H1 (cell line): Measurements from ENCODE around the gene RPL19. TPM values are rescaled to one million over a fixed set of nuclear protein-coding genes. Genes with fewer than 3 reads are reported as not detected.
A peak's percentile ranks its signal among the peaks of the same experiment; 100 is the strongest.

Experiments used
- CTCF ChIA-PET: fragments of 300-600 bp; sonication (Branson Sonifier 250); formaldehyde crosslinking; loops from one replicate; lab custom pipeline; 2021; ENCODE audit not compliant: partially characterized antibody; lab: Charles Lee
- POLR2A ChIA-PET: fragments of 300-600 bp; sonication (Branson Sonifier 250); formaldehyde crosslinking; loops from one replicate; lab custom pipeline; 2021; ENCODE audit warnings: inconsistent platforms; ENCODE audit not compliant: partially characterized antibody; lab: Charles Lee
- DNase-seq, 2 experiments: peaks; one replicate each; pipeline versions ENCODE4 v3.0.0 to v3.0.0-alpha.2; 2010 to 2022; ENCODE audit warnings: low spot score in 2 of 2, low read depth in 1 of 2, mixed read lengths in 1 of 2
- FAIRE-seq: peaks from 2 replicates; lab custom pipeline; 2011; peaks lifted over from hg19 to GRCh38; lab: Jason Lieb, UNC
- H2AFZ ChIP-seq: 2 replicates; pipeline ENCODE4 v1.8.1; 2012; ENCODE audit warnings: low read length, inconsistent platforms
- H2AK5ac ChIP-seq: 2 replicates; pipeline ENCODE4 v1.6.1; 2013; ENCODE audit warnings: low read depth, low read length
- H2BK120ac ChIP-seq: replicated peaks from 2 replicates; pipeline ENCODE3; 2013; ENCODE audit warnings: low read depth, low read length, inconsistent platforms
- H2BK12ac ChIP-seq: 2 replicates; pipeline ENCODE4 v1.6.1; 2013; ENCODE audit warnings: low read depth, low read length
- H2BK15ac ChIP-seq: 2 replicates; pipeline ENCODE4 v1.6.1; 2013; ENCODE audit warnings: low read length
- H2BK20ac ChIP-seq: 2 replicates; pipeline ENCODE4 v1.6.1; 2013; ENCODE audit warnings: low read length
- H2BK5ac ChIP-seq: 2 replicates; pipeline ENCODE4 v1.6.1; 2013; ENCODE audit warnings: low read depth, low read length
- H3K14ac ChIP-seq: 2 replicates; pipeline ENCODE4 v1.6.1; 2013; ENCODE audit warnings: inconsistent platforms; ENCODE audit not compliant: insufficient read length
- H3K18ac ChIP-seq: 2 replicates; pipeline ENCODE4 v1.6.1; 2013; ENCODE audit warnings: low read length; ENCODE audit errors: extremely low read depth
- H3K23ac ChIP-seq: 2 replicates; pipeline ENCODE4 v1.6.1; 2013; ENCODE audit warnings: inconsistent platforms; ENCODE audit not compliant: insufficient read length
- H3K23me2 ChIP-seq: 2 replicates; pipeline ENCODE4 v1.6.1; 2013; ENCODE audit warnings: low read depth, low read length
- H3K27ac ChIP-seq: 2 replicates; pipeline ENCODE4 v1.6.1; 2011; ENCODE audit warnings: low read depth, low read length, inconsistent platforms
- H3K27me3 ChIP-seq, 4 experiments: replicated peaks in 1 of 4; 1 replicate in 1 of 4; 2 replicates in 3 of 4; pipeline versions ENCODE4 v1.6.1 to v1.8.1; 2011 to 2013; ENCODE audit warnings: low read length in 3 of 4, mild to moderate bottlenecking in 3 of 4, inconsistent platforms in 2 of 4, mixed read lengths in 2 of 4, moderate library complexity in 1 of 4; ENCODE audit not compliant: control insufficient read depth in 3 of 4, insufficient read depth in 3 of 4; ENCODE audit errors: extremely low read depth in 1 of 4
- H3K36me3 ChIP-seq, 4 experiments: 2 replicates each; pipeline versions ENCODE4 v1.6.1 to v1.8.1; 2011 to 2013; ENCODE audit warnings: mild to moderate bottlenecking in 4 of 4, low read length in 3 of 4, moderate library complexity in 2 of 4, control low read depth in 1 of 4, inconsistent platforms in 1 of 4; ENCODE audit not compliant: insufficient read depth in 4 of 4, control insufficient read depth in 2 of 4
- H3K4ac ChIP-seq: replicated peaks from 2 replicates; pipeline ENCODE3; 2013; ENCODE audit warnings: low read length, low read depth, mixed read lengths, inconsistent platforms; ENCODE audit not compliant: insufficient read length
- H3K4me1 ChIP-seq, 4 experiments: replicated peaks in 1 of 4; 1 replicate in 1 of 4; 2 replicates in 3 of 4; pipeline versions ENCODE4 v1.6.1 to v1.8.1; 2011 to 2013; ENCODE audit warnings: low read length in 3 of 4, inconsistent platforms in 2 of 4, mixed read lengths in 1 of 4; ENCODE audit not compliant: insufficient read depth in 4 of 4, control insufficient read depth in 3 of 4
- H3K4me2 ChIP-seq, 2 experiments: 2 replicates each; pipeline versions ENCODE4 v1.6.1 to v1.8.1; 2011 to 2013; ENCODE audit warnings: low read depth in 2 of 2, low read length in 2 of 2, control low read depth in 1 of 2, inconsistent platforms in 1 of 2, mild to moderate bottlenecking in 1 of 2; ENCODE audit not compliant: insufficient read depth in 1 of 2
- H3K4me3 ChIP-seq, 4 experiments: fragments of 200-600, 300-600 bp in 1 of 4; sonication (generic), shearing (Covaris generic), sonication (Bioruptor Twin) in 1 of 4; 2 replicates each; pipeline versions ENCODE4 v1.5.1 to v1.8.1; 2011 to 2016; ENCODE audit warnings: low read length in 4 of 4, low read depth in 3 of 4, control low read depth in 2 of 4, inconsistent platforms in 2 of 4, mild to moderate bottlenecking in 2 of 4, mixed read lengths in 1 of 4, moderate library complexity in 1 of 4; ENCODE audit not compliant: insufficient read depth in 2 of 4; ENCODE audit errors: extremely low read depth in 1 of 4
- H3K56ac ChIP-seq: replicated peaks from 2 replicates; pipeline ENCODE3; 2013; ENCODE audit warnings: low read depth, mild to moderate bottlenecking, mixed read lengths, low read length, inconsistent platforms; ENCODE audit not compliant: insufficient read length
- H3K79me1 ChIP-seq: 2 replicates; pipeline ENCODE4 v1.6.1; 2013; ENCODE audit warnings: low read depth, low read length, control low read depth
- H3K79me2 ChIP-seq, 2 experiments: 2 replicates each; pipeline versions ENCODE4 v1.6.1 to v1.8.1; 2012 to 2013; ENCODE audit warnings: low read length in 2 of 2, mild to moderate bottlenecking in 2 of 2, inconsistent platforms in 1 of 2; ENCODE audit not compliant: insufficient read depth in 2 of 2, control insufficient read depth in 1 of 2
- H3K9ac ChIP-seq, 4 experiments: replicated peaks in 1 of 4; 1 replicate in 1 of 4; 2 replicates in 3 of 4; pipeline versions ENCODE4 v1.6.1 to v1.8.1; 2011 to 2013; ENCODE audit warnings: low read depth in 3 of 4, low read length in 3 of 4, control low read depth in 2 of 4, mild to moderate bottlenecking in 2 of 4, moderate library complexity in 2 of 4, inconsistent platforms in 1 of 4; ENCODE audit errors: extremely low read depth in 1 of 4
- H3K9me3 ChIP-seq, 2 experiments: 2 replicates each; pipeline versions ENCODE4 v1.6.1 to v1.8.1; 2012 to 2013; ENCODE audit warnings: mild to moderate bottlenecking in 2 of 2, moderate library complexity in 2 of 2, control low read depth in 1 of 2, inconsistent platforms in 1 of 2, low read depth in 1 of 2, low read length in 1 of 2, mixed read lengths in 1 of 2; ENCODE audit not compliant: insufficient read depth in 2 of 2
- H4K20me1 ChIP-seq, 2 experiments: replicated peaks in 1 of 2; 2 replicates each; pipeline versions ENCODE3 to v1.8.1; 2011 to 2013; ENCODE audit warnings: inconsistent platforms in 2 of 2, low read length in 2 of 2, mild to moderate bottlenecking in 1 of 2; ENCODE audit not compliant: insufficient read depth in 2 of 2, control insufficient read depth in 1 of 2
- H4K5ac ChIP-seq: 2 replicates; pipeline ENCODE4 v1.6.1; 2013; ENCODE audit warnings: low read length, low read depth, mixed read lengths, inconsistent platforms; ENCODE audit not compliant: insufficient read length
- H4K8ac ChIP-seq: 2 replicates; pipeline ENCODE4 v1.8.0; 2013; ENCODE audit warnings: mild to moderate bottlenecking, moderate library complexity, low read length, inconsistent platforms; ENCODE audit not compliant: insufficient read depth; ENCODE audit errors: extremely low read depth
- H4K91ac ChIP-seq: replicated peaks from 2 replicates; pipeline ENCODE3; 2013; ENCODE audit warnings: low read length, mixed read lengths, inconsistent platforms; ENCODE audit not compliant: insufficient read length
- GTF2F1 ChIP-seq: IDR thresholded peaks from 2 replicates; pipeline ENCODE4 v1.6.1; 2012; ENCODE audit warnings: low read depth, low read length, improper control_type of control experiment, borderline replicate concordance
- SIN3A ChIP-seq, 2 experiments: IDR thresholded peaks in 1 of 2; conservative IDR thresholded peaks in 1 of 2; 2 replicates each; pipeline ENCODE4 v1.6.1; 2011 to 2012; ENCODE audit warnings: low read length in 2 of 2, improper control_type of control experiment in 1 of 2, low read depth in 1 of 2, mild to moderate bottlenecking in 1 of 2
- WGBS, 2 experiments: shearing (Covaris generic) in 1 of 2; methylation state at CpG; one replicate each; pipeline versions ENCODE4 v1.1.6 to v1.1.7; 2013 to 2015; ENCODE audit warnings: low lambda C conversion rate in 2 of 2, mixed read lengths in 2 of 2, inconsistent platforms in 1 of 2, low coverage in 1 of 2, missing lambda C conversion rate in 1 of 2; ENCODE audit not compliant: insufficient replicate concordance in 2 of 2, insufficient coverage in 1 of 2, insufficient read length in 1 of 2; ENCODE audit errors: extremely low coverage in 1 of 2, missing lambda C conversion rate in 1 of 2; 5-methylcytosine and 5-hydroxymethylcytosine counted together
- polyA plus RNA-seq, 7 experiments: library from polyadenylated mRNA; depleted of rRNA in 3 of 7; stranded (reverse) in 5 of 7; unstranded in 2 of 7; fragments of >200 nt in 5 of 7; fragments of 200-250 nt in 2 of 7; gene quantifications; 1 replicate in 5 of 7; 2 replicates in 1 of 7; 4 replicates in 1 of 7; pipeline versions ENCODE4 v1.2.1 to v1.2.3, GENCODE V29; 2011 to 2013; ENCODE audit warnings: missing spikeins in 2 of 7, mixed read lengths in 2 of 7
- total RNA-seq: library from RNA; stranded (reverse); fragmentation: NEBNext Ultra II Directional; extraction: Animal tissue kit (Norgen Biotek cat#: 25700); gene quantifications from 2 replicates; pipeline ENCODE4 v1.2.1, GENCODE V29; 2021

Gene RPL19
- total and polyA plus RNA-seq, 2 of the 8 experiments (the other 6 are each of a cell fraction or from before 2014, with no cell fraction given): 2,108 to 2,182 TPM

DNA sequence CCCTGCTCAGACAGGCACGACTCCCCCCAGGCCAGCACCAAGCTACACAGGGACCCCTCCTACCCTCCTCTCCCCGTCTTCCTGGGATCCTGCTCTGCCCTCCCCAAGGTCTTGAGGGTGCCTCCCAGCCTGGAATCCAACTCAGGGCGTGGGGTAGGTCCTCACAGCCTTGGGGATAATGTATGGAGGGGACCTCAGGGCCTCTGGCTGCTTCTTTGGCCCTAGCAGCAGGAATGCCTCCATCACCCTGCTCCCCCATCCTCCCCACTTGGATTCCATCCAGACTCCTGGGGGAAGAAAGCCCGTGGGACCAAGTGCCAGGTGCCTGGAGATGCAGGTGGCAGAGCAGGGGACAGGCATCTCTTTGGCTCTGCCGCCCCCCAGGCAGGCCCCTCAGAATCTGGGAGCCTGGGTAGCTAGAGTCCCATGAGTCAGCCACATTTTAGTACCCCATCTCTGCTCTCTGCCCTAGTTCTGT, 36.4 kb downstream of the RPL19 start:
- Histone ChIP-seq H3K27me3 (no peaks in the 10 kb centered on the region), H3K4me2 (no peak overlapping the region), H3K9me3 (no peaks in the 10 kb centered on the region), H2AFZ (no peak overlapping the region), H3K18ac (no peak overlapping the region), H2BK120ac (no peak overlapping the region), H3K4ac (no peak overlapping the region)
- POLR2A ChIA-PET: interaction anchor here (0.6 to 3.9 kb wide), 10 partner anchors 8 to 38 kb away, joined by 3 to 29 read pairs (median 6); partner anchors contain the start of gene RPL19
- no peak for TF ChIP-seq GTF2F1
- TF ChIP-seq SIN3A (conservative IDR thresholded peaks at IDR 0.05 in 1 of 2, IDR thresholded peaks at IDR 0.05 in 1 of 2; ENCODE audit: low read depth in 1 of 2, low read length in 2 of 2): no peak
- TF ChIP-seq, all 59 proteins: peak for 0
- Histone ChIP-seq H3K56ac (no peak overlapping the region), H3K4me1 (peaks cover 0 to 10% (median 8%) of the 10 kb centered on the region in 4 experiments; a peak in 6 of 7 replicates), H4K8ac (no peak overlapping the region), H3K27ac (no peak overlapping the region), H4K5ac (no peak overlapping the region), H3K4me3 (no peak overlapping the region), H4K20me1 (no peaks in the 10 kb centered on the region), H2BK20ac (no peak overlapping the region), H3K79me1 (no peaks in the 10 kb centered on the region), H3K79me2 (no peaks in the 10 kb centered on the region), H2BK12ac (no peak overlapping the region), H3K23ac (no peak overlapping the region), H3K14ac (no peak overlapping the region), H3K36me3 (no peaks in the 10 kb centered on the region), H2BK15ac (peak overlapping the region; percentile 88; the same call in 1 of the 2 replicates), H4K91ac (no peak overlapping the region), H2AK5ac (no peak overlapping the region), H2BK5ac (no peak overlapping the region), H3K9ac (no peak overlapping the region), H3K23me2 (peaks cover 4% of the 10 kb centered on the region; the same call in 1 of the 2 replicates)
- DNase-seq: no peak
- no peak for FAIRE-seq
- WGBS, 2 experiments: 78% methylated on average over 5 of the region's 5 CpGs; no CpG with 5 or more reads in 1 of the 2 experiments
- CTCF ChIA-PET: interaction anchor here (0.6 to 21.2 kb wide), 50 partner anchors 9 to 723 kb away, joined by 3 to 982 read pairs (median 4); partner anchors contain the start of genes ARL5C, PLXDC1, RPL19 and RPL23
